Dedifferentiated amniotic fluid mesenchymal stem cell (primary cell): ENCODE results near the gene IL12RB1.
A peak's percentile ranks its signal among the peaks of the same experiment; 100 is the strongest.
"Not testable (repeated sequence)": the region's sequence is repeated elsewhere in the genome, so short reads cannot be mapped to it uniquely, and the experiment has no call there.

Experiments
- DNase-seq: peaks from one replicate; pipeline ENCODE4 v3.0.0-alpha.2; 2016; ENCODE audit errors: extremely low spot score

Gene IL12RB1

DNA sequence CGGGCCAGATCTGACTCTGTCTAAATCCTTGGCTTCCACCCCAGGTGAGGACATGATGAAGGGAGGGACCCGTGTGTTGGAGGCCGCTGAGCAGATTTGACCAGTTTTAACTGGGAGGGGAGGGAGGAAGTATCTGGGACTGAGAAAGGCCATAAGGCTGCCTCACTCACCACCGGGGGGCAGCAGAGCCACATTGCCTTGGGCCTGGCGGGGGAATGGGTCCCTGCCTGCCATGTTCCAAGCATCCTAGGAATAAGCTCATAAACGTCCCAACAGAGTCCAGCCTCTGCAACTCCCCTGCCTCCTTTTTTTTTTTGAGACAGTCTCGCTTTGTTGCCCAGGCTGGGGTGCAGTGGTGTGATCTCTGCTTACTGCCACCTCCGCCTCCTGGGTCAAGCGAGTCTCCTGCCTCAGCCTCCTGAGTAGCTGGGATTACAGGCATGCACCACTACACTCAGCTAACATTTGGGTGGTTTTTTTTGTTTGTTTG is 26.3 kb upstream of the IL12RB1 start:
- peak; percentile 68 for DNase-seq

DNA sequence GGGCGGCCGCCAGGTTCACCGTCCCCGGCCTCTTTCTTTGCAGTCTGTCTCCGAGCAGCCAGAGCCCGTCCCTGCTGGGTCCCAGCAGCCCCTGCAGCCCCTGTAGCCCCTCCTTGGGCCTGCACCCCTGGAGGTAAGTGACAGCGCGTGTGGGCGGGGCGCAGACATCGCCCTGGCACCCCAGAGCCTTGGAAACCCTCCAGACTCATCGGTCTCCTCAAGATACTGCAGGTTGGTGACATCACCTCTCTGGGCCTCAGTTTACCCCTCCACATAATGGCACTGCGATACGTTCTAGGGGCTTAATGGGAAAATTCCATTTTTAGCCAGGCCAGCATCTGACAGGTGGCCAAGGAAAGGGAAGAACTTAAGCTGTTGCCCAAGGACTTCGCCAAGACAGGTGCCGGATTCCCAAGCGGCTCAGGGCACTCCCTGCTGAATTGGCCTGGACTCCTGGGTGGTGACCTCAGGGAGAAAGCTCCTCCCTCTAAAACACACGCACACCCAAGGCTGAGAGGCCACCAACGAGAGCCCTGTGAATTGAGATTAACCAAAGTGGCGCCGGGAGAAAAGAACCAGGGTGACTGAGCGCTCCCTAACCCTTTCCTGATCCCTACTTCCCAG is 24.0 kb upstream of the IL12RB1 start:
- DNase-seq, result no peak

DNA sequence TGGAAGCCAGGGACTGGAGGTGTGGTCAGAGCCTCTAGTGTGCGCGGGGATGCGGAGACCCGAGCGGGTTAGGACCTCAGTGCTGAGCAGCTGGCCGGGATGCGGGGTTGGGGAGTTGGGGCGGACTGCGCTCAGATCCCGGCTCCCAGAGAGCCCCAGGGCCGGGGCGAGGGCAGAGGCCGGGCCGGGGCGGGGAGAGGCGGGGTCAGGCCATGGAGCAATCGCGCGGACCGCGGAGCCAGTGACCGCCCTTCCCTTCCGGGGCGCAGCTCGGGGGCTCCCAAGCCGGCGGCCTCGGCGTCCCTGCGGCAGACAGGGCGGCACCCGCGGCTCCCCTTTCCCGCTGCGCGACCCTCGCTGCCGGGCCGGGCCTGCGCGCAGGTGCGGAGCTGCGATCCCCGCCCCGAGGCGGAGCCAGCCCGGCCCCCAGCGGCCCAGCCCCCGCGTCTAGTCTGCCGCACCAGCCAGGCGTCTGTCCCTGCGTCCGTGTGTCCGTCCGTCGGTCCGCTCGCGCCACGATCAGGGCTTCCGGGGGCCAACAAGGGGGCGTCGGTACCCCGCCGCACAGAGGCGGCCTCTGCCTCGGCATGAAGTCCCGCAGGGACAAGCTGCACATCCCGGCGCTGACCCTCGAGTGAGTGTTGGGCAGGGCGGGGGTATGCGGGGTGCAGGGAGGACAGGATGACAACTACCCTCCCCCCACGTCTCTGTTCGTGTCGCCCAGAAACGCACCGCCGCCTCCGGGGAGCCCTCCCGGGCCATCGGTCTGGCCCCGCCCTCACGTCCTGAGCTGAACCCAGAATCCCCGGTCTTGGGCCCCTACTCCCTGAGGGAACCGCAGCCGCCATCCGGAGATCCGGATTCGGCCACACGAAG is 23.2 kb upstream of the IL12RB1 start:
- no peak for DNase-seq

GRCh38 chr19:18109341-18109732 is 22.6 kb upstream of the IL12RB1 start:
- DNase-seq, result no peak

GRCh38 chr19:18108897-18109296 is 22.2 kb upstream of the IL12RB1 start:
- no peak for DNase-seq

GRCh38 chr19:18107235-18107634 is 20.5 kb upstream of the IL12RB1 start:
- DNase-seq, result no peak

DNA sequence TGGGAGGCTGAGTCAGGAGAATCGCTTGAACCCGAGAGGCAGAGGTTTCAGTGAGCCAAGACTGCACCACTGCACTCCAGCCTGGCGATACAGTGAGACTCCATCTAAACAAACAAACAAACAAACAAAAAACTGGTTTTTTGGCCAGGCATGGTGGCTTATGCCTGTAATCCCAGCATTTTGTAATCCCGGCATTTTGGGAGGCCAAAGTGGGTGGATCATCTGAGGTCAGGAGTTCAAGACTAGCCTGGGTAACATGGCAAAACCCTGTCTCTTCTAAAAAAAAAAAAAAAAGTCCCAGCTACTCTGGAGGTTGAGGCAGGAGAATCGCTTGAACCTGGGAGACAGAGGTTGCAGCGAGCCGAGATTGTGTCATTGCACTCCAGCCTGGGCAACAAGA is 18.5 kb upstream of the IL12RB1 start:
- DNase-seq, result not testable (repeated sequence)

GRCh38 chr19:18104793-18105131 is 18.0 kb upstream of the IL12RB1 start:
- DNase-seq, result no peak

GRCh38 chr19:18102916-18103542 is 16.3 kb upstream of the IL12RB1 start:
- no peak for DNase-seq

DNA sequence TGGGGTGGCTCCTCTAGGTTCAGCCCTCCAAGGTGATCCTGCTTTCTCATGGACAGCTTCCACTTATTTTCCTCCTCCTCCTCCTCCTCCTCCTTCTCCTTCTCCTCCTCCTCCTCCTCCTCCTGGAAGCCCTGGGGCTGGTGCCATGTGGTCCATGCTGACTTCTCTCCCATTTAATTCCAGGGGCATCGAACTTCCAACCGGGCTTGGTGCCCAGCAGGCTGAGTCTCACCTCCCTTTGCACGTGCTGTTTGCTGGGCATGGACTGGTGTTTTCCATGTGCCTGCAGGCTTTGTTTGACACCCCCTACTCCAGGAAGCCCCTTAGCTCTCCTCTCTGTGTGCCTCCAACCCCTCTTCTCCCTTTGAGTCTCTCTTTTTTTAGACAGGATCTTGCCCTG is 14.5 kb upstream of the IL12RB1 start:
- DNase-seq, result no peak

DNA sequence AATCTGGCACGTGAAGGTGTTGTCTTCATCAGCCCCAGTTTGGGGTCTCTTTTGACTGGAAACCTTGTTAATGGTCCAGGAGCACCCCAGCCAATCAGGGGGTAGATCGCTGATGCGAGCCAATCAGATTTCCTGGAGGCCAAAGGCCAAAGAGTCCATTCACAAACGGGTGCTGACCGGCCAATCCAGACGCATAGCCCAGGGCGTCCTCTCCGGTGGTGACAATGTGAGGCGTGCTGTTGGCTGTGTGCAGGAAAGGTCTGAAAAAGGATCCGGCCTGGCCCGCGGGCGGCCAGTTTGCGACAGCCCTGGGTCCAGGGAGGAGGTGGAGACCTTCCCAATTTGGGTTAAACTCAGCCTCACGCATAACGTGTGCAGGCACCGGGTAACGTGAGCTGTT is 14.0 kb upstream of the IL12RB1 start:
- DNase-seq, result no peak

- no peak for DNase-seq
These were observed 12.9 kb upstream of the IL12RB1 start for GRCh38 chr19:18099623-18099995.

DNA sequence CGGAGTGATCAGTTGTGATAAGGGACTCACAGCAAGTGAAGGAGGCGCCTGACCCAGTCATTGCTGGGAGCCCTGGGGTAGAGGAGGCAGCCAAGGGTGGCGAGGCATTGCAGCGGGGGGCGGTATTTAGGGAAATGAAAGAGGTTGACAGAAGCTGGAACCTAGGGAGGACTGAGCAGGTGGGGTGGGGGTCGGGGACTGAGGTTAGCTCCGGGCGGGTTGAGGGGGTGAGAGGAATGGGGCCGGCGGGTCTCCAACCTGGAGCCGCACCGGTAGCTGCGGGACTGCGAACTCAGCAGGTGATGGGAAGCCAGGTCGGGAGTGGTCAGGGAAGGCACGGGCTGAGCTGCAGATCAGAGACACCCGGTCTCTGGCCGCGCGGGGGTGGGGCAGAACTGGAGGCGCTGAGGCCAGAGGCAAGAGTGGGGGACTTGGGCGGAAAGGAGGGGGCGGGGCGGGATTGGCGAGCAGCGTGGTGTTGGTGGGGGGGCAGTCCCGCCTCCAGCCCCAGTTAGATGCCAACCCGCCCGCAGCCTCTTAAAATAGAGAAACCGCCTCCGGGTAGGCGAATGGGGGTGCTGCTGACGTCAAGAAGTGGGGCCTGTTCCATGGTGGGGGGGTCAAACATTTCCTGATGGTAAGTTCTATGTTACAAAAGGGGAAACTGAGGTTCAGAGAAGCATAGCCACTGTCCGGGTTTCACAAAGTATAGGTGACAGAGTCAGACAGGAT is 12.3 kb upstream of the IL12RB1 start:
- no peak for DNase-seq

DNA sequence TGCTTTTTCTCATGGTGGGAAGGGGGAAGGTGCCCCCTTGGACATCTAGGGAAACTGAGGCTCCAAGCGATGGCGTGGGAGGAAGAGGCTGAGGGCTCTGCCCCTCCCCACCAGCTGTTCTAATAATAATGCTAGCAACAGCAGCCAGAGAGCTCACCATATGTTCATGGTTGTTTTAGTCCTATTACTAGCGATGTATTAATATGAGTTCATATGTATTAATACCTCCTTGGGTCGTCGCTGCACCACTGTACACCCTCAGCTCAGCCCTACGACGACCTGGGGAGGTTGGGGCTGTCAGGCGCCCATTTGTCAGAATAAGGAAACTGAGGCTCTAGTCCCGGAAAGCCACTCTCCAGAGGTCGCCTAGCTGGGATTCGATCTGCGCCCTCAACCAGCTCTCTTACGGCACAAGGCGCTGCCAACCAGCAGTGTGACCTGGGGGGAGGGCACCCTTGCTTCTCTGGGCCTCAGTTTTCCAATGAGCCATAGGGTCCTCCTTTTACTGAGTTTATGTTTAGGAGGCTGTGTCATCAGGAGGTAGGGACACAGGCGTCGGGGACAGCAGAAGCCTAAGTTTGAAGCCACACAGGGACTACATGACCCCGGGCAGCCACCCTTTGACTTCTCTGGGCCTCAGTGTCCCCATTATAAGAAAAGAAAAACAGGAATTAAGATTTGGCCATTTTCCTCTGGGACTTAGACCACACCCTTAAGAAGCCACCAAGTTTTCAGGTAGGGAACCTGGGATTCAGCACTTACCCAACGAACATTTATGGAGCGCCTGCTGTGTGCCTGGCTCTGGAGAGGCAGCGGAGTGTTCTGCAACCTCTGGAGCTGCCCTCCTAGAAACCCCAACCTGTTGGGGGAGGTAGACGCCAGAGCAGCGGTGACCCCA is 11.5 kb upstream of the IL12RB1 start:
- DNase-seq, result no peak

DNA sequence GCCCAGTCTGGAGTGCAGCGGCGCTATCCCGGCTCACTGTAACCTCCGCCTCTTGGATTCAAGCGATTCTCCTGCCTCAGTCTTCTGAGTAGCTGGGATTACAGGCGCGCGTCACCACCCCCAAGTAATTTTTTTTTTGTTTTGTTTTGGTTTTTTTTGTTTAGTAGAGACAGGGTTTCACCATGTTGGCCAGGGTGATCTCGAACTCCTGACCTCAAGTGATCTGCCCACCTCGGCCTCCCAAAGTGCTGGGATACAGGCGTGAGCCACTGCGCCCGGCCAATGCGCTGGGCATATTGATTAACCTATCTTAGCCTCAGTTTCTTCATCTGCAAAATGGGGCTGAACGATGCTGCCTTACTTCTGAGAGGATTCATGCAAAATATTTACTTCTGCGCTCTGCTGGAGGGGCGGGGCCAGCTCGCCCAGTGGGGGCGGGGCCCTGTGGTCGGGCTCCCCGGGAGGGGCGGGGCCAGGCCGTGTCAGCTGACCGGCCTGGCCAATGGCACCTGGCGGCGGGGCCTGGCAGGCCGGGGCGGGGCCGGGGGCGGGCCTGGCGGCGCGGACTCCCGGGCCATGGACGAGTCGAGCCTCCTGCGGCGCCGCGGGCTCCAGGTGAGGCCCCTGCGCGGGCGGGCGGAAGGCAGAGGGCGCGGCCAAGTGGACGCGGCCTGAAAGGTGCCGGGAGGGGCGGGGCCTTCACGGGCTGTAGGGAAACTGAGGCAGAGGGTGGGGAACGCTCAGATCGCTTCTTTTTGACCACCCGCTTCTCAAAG is 10.7 kb upstream of the IL12RB1 start, which contains the start of gene MAST3:
Gene MAST3 (plus strand): TSS at position 562 of the 776 bp plus-strand sequence. CDS start 15 bp downstream, at position 577.
- peak; percentile 34 for DNase-seq

- DNase-seq, result no peak
These were observed 9.5 kb upstream of the IL12RB1 start for GRCh38 chr19:18096258-18096657.

GRCh38 chr19:18093439-18094161 is 6.9 kb upstream of the IL12RB1 start:
- no peak for DNase-seq

DNA sequence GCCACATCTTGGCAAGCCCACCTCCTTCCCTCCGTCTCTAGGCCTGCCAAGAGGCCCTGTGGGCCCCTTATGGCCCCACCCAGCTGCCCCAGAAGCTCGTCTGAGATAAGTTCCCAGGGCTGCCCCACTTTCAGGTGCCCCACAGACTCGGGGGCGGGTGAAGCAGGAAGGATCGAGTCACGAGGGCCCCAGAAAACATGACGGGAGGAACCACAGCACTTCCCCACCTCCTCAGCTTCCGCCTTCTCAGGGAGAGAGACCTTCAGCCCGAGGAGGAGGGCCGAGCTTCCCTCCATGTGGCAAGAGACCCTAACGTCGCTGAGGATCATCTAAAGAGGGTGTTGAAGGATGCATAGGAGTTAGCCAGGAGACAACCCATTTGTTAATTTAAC is 4.5 kb upstream of the IL12RB1 start:
- no peak for DNase-seq

DNA sequence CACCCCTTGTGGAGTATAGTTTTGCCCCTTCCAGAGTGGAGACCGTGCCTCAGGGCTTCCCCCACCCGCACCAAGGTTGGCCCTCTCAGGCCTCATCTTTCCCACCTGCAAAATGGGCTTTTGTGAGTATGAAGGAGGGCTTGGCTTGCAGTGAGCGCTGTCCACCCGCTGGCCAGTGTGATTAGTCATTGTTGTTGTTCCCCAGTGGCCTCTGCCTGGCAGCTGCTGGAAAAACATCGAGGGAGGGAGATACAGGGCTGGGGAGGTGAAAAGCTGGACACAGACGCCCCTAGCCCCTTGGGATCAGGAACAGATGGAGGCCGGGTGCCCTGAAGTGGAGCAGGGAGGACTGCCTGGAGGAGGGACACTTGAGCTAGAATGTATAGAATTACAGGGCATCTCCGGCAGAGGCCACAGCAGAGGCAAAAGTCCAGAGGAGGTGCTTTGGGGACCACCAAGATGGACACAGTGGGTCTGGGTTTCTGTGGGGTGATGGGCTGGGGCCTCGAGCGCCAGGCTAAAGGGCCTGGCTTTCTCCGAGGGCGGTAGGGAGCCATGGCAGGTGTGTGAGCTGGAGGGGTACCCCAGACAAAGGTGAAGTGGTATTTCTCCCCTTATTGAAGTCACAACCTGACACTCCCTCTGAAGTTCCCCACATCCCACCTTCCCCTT is 3.9 kb upstream of the IL12RB1 start:
- DNase-seq, result no peak
